Adrenal gland (tissue), 12 donors: ENCODE measurements around the gene EXOC4. TPM values are rescaled to one million over a fixed set of nuclear protein-coding genes. Genes with fewer than 3 reads are reported as not detected.

Experiments
- DNase-seq, 7 donors: peaks; one replicate each; pipeline ENCODE4 v3.0.0-alpha.2; 2019 to 2020
- H3K27ac ChIP-seq, 5 donors: fragments of 200-600 bp; sonication (generic) in 4 of 5; 1 replicate in 3 of 5; 2 replicates in 2 of 5; pipeline versions ENCODE4 v1.5.1 to v1.8.0; 2016 to 2020; ENCODE audit warnings: mild to moderate bottlenecking in 1 of 5
- H3K27me3 ChIP-seq: fragments of 200-600 bp; 2 replicates; pipeline ENCODE4 v1.8.0; 2021
- H3K36me3 ChIP-seq, 2 donors: fragments of 200-600 bp; replicated peaks in 1 of 2; 1 replicate in 1 of 2; 2 replicates in 1 of 2; pipeline versions ENCODE4 v1.5.1 to v1.8.0; 2018 to 2022
- H3K4me1 ChIP-seq, 2 donors: fragments of 200-600 bp; replicated peaks in 1 of 2; 1 replicate in 1 of 2; 2 replicates in 1 of 2; pipeline versions ENCODE4 v1.5.1 to v1.8.0; 2018 to 2021
- H3K4me3 ChIP-seq, 4 donors: fragments of 200-600 bp; sonication (generic) in 3 of 4; one replicate each; pipeline ENCODE4 v1.5.1; 2016 to 2018
- H3K9me3 ChIP-seq, 3 donors: fragments of 200-600 bp; sonication (generic) in 1 of 3; replicated peaks in 1 of 3; 1 replicate in 2 of 3; 2 replicates in 1 of 3; pipeline versions ENCODE4 v1.5.1 to v1.8.0; 2016 to 2021
- POLR2A ChIP-seq, 2 donors: fragments of 450-650 bp; IDR thresholded peaks; one replicate each; pipeline ENCODE4 v1.6.1; 2017; ENCODE audit warnings: antibody characterized with exemption in 2 of 2, mild to moderate bottlenecking in 2 of 2, moderate library complexity in 1 of 2
- WGBS, 4 donors: extraction: QIAGEN DNeasy Blood & Tissue Kit in 2 of 4; methylation state at CpG; one replicate each; pipeline versions ENCODE4 v1.1.5 to v1.1.7; 2013 to 2017; 5-methylcytosine and 5-hydroxymethylcytosine counted together
- intact Hi-C, 2 donors: fragments of 100-400 bp; cut with DNase I; formaldehyde crosslinking; loops; one replicate each; pipeline versions ENCODE4 v1.14.1 to v1.15.0; 2022 to 2023
- polyA plus RNA-seq, 3 donors: library from polyadenylated mRNA; stranded (reverse); fragments of 200-250 nt in 2 of 3; fragments of 350-450 nt in 1 of 3; fragmentation: Illumina TruSeq in 1 of 3; extraction: RNeasy Lipid Tissue Mini Kit (QIAGEN cat#74804) in 1 of 3; gene quantifications; one replicate each; pipeline ENCODE4 v1.2.3, GENCODE V29; 2013 to 2014
- total RNA-seq, 9 donors: library from RNA; depleted of rRNA in 4 of 9; stranded (reverse); fragments of >200 nt in 4 of 9; fragments of 120-200 nt in 1 of 9; fragmentation: NEBNext Ultra II Directional in 1 of 9; extraction: Animal tissue kit (Norgen Biotek cat#: 25700) in 1 of 9; gene quantifications; one replicate each; pipeline versions ENCODE4 v1.1.0 to v1.2.4, GENCODE V29; 2013 to 2023
- TF ChIP-seq, protein P1 (sequence below), 6 experiments: fragments of 450-650 bp in 4 of 6; fragments of 200-600 bp in 2 of 6; sonication (generic) in 1 of 6; IDR thresholded peaks; 1 replicate in 5 of 6; 2 replicates in 1 of 6; pipeline versions ENCODE4 v1.5.1 to v1.8.0; 2016 to 2021; ENCODE audit warnings: antibody characterized with exemption in 6 of 6, mild to moderate bottlenecking in 2 of 6, moderate library complexity in 1 of 6
- donor health status: healthy with polysubstance abuse.
- donor health status: Bipolar disorder and iron deficiency.
- donor health status: DM: yes; HTN: yes; CAD: no.
- donor health status: DM: no; HTN: no; CAD: no.
- donor health status: DM: no; HTN: no; CAD: no.
- donor health status: DM: yes; HTN: yes; CAD: no.

The EXOC4 gene
- total and polyA plus RNA-seq, 12 donors = 12.5 to 93.8 (median 67.4) TPM

DNA sequence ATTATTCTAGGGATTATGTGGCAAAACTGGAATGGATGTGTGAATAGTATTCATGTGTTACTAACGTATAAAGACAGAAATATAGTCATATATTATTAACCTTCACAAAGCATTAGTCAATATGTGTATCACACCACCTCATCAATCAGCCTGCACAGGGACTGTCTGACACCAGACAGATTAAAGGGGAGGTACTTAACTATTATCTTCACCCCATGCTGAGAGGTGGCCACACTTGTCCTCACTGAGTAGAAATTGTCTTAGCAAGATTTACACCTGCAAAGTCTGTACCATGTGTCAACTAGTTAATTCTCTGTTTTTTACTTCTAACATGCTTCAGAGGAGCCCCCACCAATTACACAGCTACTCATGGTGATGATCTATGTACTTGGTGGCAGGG is 727.9 kb downstream of the EXOC4 start:
- H3K4me3 ChIP-seq = no peak overlapping the region
- intact Hi-C loops = no loop called here
- no peak for DNase-seq
- 89 to 100% (median 98%) methylated on average over 1 of the region's 1 CpG for WGBS, 4 donors
- H3K4me1 ChIP-seq = no peaks in the 10 kb centered on the region
- no peaks in the 10 kb centered on the region for H3K9me3 ChIP-seq
- no peaks in the 10 kb centered on the region for H3K27me3 ChIP-seq
- H3K27ac ChIP-seq = no peak overlapping the region
- H3K36me3 ChIP-seq = no peaks in the 10 kb centered on the region
- no peak for TF ChIP-seq POLR2A (IDR thresholded peaks at IDR 0.05)
- TF ChIP-seq, protein P1, sequence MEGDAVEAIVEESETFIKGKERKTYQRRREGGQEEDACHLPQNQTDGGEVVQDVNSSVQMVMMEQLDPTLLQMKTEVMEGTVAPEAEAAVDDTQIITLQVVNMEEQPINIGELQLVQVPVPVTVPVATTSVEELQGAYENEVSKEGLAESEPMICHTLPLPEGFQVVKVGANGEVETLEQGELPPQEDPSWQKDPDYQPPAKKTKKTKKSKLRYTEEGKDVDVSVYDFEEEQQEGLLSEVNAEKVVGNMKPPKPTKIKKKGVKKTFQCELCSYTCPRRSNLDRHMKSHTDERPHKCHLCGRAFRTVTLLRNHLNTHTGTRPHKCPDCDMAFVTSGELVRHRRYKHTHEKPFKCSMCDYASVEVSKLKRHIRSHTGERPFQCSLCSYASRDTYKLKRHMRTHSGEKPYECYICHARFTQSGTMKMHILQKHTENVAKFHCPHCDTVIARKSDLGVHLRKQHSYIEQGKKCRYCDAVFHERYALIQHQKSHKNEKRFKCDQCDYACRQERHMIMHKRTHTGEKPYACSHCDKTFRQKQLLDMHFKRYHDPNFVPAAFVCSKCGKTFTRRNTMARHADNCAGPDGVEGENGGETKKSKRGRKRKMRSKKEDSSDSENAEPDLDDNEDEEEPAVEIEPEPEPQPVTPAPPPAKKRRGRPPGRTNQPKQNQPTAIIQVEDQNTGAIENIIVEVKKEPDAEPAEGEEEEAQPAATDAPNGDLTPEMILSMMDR (IDR thresholded peaks at IDR 0.05) = no peak

DNA sequence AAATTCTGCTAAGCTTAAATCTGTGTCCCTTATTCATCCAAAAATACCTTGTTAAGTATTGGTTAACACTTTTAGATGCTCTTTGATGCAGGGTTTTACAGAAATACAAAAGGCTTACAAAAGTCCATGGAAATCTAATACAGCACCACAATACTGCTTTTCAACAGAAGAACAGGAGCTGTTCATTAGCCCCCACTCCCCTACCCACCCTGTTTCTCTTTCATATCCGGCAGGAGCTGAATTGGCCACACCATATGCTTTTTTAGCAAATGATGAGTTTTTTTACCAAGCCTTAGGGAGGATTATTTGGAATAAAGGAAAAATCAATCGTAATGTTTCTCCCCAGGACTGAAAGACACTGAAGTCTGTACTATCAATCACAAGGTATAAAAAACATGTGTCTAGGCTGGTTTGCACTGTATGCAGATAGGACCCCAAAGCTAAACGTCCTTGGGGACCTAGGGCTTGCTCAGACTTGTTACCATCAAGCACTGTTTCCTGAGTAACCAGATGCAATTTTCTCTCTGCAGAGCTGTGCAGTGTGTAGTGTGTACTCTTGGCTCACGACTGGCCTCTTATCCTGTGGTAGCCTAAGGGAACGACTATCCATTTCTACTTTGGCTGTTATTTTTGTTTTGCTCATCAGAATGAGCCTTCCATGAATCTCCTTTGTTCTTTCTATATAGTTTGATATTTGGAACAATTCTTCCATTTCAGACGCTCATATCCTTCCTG is 731.0 kb downstream of the EXOC4 start:
- no peak overlapping the region for H3K27ac ChIP-seq
- H3K27me3 ChIP-seq = no peaks in the 10 kb centered on the region
- H3K9me3 ChIP-seq = no peaks in the 10 kb centered on the region
- DNase-seq = no peak
- WGBS, 4 donors = 74 to 83% (median 79%) methylated on average over 6 of the region's 6 CpGs
- no peaks in the 10 kb centered on the region for H3K4me1 ChIP-seq
- H3K4me3 ChIP-seq = no peak overlapping the region
- TF ChIP-seq, protein P1 (IDR thresholded peaks at IDR 0.05) = no peak
- no peaks in the 10 kb centered on the region for H3K36me3 ChIP-seq
- intact Hi-C loops = no loop called here

DNA sequence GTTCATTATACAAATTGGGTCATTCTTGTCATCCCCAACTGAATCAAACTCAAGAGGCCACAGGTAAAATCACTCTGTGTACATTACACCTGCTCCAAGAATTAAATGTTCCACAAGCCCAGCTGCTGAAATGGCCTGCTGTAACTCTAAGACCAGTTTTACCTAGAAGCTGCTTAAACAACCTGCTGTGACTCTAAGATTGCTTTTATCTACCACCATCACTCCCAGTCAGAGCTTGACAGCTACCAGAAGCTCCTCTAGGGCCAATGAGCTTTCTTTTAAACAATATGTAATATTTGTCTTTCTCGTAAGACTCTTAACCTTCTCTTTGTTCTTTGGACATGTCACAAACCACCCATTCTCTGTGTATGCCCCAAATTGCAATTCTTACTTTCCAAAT is 732.4 kb downstream of the EXOC4 start:
- H3K4me1 ChIP-seq = no peaks in the 10 kb centered on the region
- intact Hi-C loops = no loop called here
- no peak overlapping the region for H3K27ac ChIP-seq
- no peak for TF ChIP-seq POLR2A (IDR thresholded peaks at IDR 0.05)
- TF ChIP-seq, protein P1 (IDR thresholded peaks at IDR 0.05) = no peak
- no peaks in the 10 kb centered on the region for H3K36me3 ChIP-seq
- 96 to 100% (median 100%) methylated on average over 1 of the region's 1 CpG for WGBS, 4 donors
- DNase-seq = no peak
- H3K9me3 ChIP-seq = no peaks in the 10 kb centered on the region
- H3K4me3 ChIP-seq = no peak overlapping the region
- H3K27me3 ChIP-seq = no peaks in the 10 kb centered on the region

DNA sequence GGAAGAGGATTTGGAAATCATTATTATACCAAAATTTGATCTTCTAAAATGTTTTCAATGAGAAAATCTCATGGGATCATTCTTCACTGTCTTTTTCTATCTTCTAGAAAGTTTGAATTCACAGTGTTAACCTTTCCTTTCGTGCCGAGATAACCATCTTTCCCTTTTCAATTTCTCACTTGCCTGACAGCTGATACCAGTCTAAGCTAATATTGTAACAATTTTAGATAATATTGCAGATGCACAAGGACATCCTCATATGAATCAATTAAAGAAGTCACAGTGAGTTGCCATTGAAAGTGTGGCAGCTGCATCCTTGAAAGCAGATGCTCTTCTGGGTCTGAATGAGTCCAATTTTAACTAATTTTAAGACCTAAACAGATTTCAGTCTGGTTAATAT is 734.7 kb downstream of the EXOC4 start:
- no peaks in the 10 kb centered on the region for H3K36me3 ChIP-seq
- TF ChIP-seq, protein P1 (IDR thresholded peaks at IDR 0.05) = no peak
- no peak for TF ChIP-seq POLR2A (IDR thresholded peaks at IDR 0.05)
- H3K27ac ChIP-seq = no peak overlapping the region
- no peak for DNase-seq
- no peaks in the 10 kb centered on the region for H3K4me1 ChIP-seq
- H3K27me3 ChIP-seq = no peaks in the 10 kb centered on the region
- no peak overlapping the region for H3K4me3 ChIP-seq
- no peaks in the 10 kb centered on the region for H3K9me3 ChIP-seq
- intact Hi-C loops = no loop called here
- WGBS, 4 donors = 41 to 64% (median 59%) methylated on average over 2 of the region's 2 CpGs
